22Rv1 (cell line): ENCODE measurements around the gene ADH4.

Experiments used
- CTCF ChIP-seq: fragments of 450-650 bp; IDR thresholded peaks from 2 replicates; pipeline ENCODE4 v1.5.1; 2017; ENCODE audit warnings: mild to moderate bottlenecking
- ZFX ChIP-seq: fragments of 450-650 bp; IDR thresholded peaks from 2 replicates; pipeline ENCODE4 v1.6.1; 2017; ENCODE audit warnings: antibody characterized with exemption, borderline replicate concordance

GRCh38 chr4:99185581-99185980 lies 41.5 kb upstream of the ADH4 start:
- TF ChIP-seq CTCF (no peak), ZFX (no peak)
